Transverse colon (tissue), 4 donors: ENCODE measurements around the gene MPV17L. TPM values are rescaled to one million over a fixed set of nuclear protein-coding genes. Genes with fewer than 3 reads are reported as not detected.

Experiments used
- DNase-seq: peaks from one replicate; pipeline ENCODE4 v3.0.0-alpha.2; 2019
- H3K27ac ChIP-seq, 4 donors: fragments of 200-600 bp; sonication (generic); 2 replicates each; pipeline ENCODE4 v1.5.1; 2016 to 2018; ENCODE audit warnings: inconsistent platforms in 4 of 4
- H3K27me3 ChIP-seq: fragments of 200-600 bp; sonication (generic); 2 replicates; pipeline ENCODE4 v1.5.1; 2017; ENCODE audit warnings: inconsistent platforms
- H3K36me3 ChIP-seq, 4 donors: fragments of 200-600 bp; sonication (generic); 2 replicates each; pipeline ENCODE4 v1.5.1; 2017 to 2019; ENCODE audit warnings: inconsistent platforms in 4 of 4
- H3K4me1 ChIP-seq, 4 donors: fragments of 200-600 bp; sonication (generic); 2 replicates each; pipeline ENCODE4 v1.5.1; 2017 to 2020; ENCODE audit warnings: inconsistent platforms in 4 of 4
- H3K4me3 ChIP-seq, 4 donors: fragments of 200-600 bp; sonication (generic); 1 replicate in 1 of 4; 2 replicates in 3 of 4; pipeline versions ENCODE4 v1.5.1 to v1.6.1; 2017 to 2019; ENCODE audit warnings: inconsistent platforms in 4 of 4
- H3K9me3 ChIP-seq, 2 donors: fragments of 200-600 bp; sonication (generic); 2 replicates each; pipeline ENCODE4 v1.5.1; 2017 to 2019; ENCODE audit warnings: inconsistent platforms in 2 of 2
- EP300 ChIP-seq: sonication (generic); formaldehyde crosslinking; IDR thresholded peaks from one replicate; pipeline ENCODE4 v1.6.1; 2017; ENCODE audit warnings: antibody characterized with exemption, low read depth
- POLR2A ChIP-seq: fragments of 450-650 bp; IDR thresholded peaks from one replicate; pipeline ENCODE4 v1.6.1; 2016; ENCODE audit warnings: antibody characterized with exemption, mild to moderate bottlenecking, moderate library complexity
- POLR2AphosphoS5 ChIP-seq, 3 donors: sonication (generic); formaldehyde crosslinking; IDR thresholded peaks; one replicate each; pipeline ENCODE4 v1.6.1; 2016; ENCODE audit warnings: antibody characterized with exemption in 3 of 3
- WGBS, 2 donors: methylation state at CpG; one replicate each; pipeline ENCODE4 v1.1.5; 2018; ENCODE audit warnings: low coverage in 1 of 2; 5-methylcytosine and 5-hydroxymethylcytosine counted together
- in situ Hi-C, 4 donors: fragments of 200-750 bp; cut with MboI; loops; one replicate each; pipeline versions ENCODE4 v1.15.0 to v1.15.1; 2017; ENCODE audit warnings: low sequenced_read_pairs in 3 of 4, low pct_ligation_motif_present in 1 of 4, low pct_unique_long_range_greater_than_20kb in 1 of 4
- intact Hi-C: fragments of 100-400 bp; cut with DNase I; formaldehyde crosslinking; loops from one replicate; pipeline ENCODE4 v1.15.1; 2023; ENCODE audit warnings: low total_unique reads
- total RNA-seq, 4 donors: library from RNA; depleted of rRNA; stranded (reverse); fragments of >200 nt; gene quantifications; one replicate each; pipeline ENCODE4 v1.1.0, GENCODE V29; 2016
- TF ChIP-seq, protein P1 (sequence below), 5 experiments: fragments of 200-600 bp in 3 of 5; fragments of 450-650 bp in 2 of 5; sonication (generic) in 3 of 5; IDR thresholded peaks; 1 replicate in 2 of 5; 2 replicates in 3 of 5; pipeline ENCODE4 v1.5.1; 2016 to 2017; ENCODE audit warnings: antibody characterized with exemption in 5 of 5, inconsistent platforms in 3 of 5, mild to moderate bottlenecking in 2 of 5, moderate library complexity in 1 of 5

MPV17L gene
- total RNA-seq, 4 donors from 2014 or later: 0.37 to 6.3 (median 4.6) TPM

GRCh38 chr16:15445450-15445849 is 49.9 kb downstream of the MPV17L start:
- H3K4me3 ChIP-seq: no peak overlapping the region
- H3K27ac ChIP-seq: no peak overlapping the region
- 89% methylated on average over 1 of the region's 1 CpG; no CpG with 5 or more reads in 1 of the 2 donors for WGBS, 2 donors
- H3K4me1 ChIP-seq: peaks cover 0 to 7% (median 0%) of the 10 kb centered on the region in 4 donors
- intact Hi-C loops: no loop called here
- TF ChIP-seq POLR2AphosphoS5 (IDR thresholded peaks at IDR 0.05): no peak
- in situ Hi-C loops: loop anchor here in 1 of 4 donors (25.0 kb wide), 1 partner anchor 92 kb away; no protein-coding TSS in a partner anchor
- no peak for DNase-seq
- H3K36me3 ChIP-seq: no peaks in the 10 kb centered on the region
- H3K27me3 ChIP-seq: no peaks in the 10 kb centered on the region
- H3K9me3 ChIP-seq: no peaks in the 10 kb centered on the region

DNA sequence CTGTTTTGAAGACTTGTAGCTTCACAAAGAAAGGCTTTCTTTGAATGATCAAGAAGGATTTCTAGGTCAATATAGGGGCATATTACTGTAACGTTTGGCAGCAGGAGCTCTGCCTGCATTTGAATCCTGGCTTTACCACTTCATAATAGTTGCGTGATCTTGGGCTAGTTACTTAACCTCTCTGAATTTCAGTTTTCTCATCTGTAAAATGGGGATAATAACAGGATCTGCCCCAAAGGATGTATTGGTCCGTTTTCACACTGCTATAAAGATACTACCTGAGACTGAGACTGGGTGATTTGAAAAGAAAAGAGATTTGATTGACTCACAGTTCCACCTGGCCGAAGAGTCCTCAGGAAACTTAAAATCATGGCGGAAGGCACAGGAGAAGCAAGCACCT is 51.3 kb downstream of the MPV17L start:
- H3K4me3 ChIP-seq: no peak overlapping the region
- WGBS, 2 donors: 93 to 95% methylated on average over 5 of the region's 5 CpGs
- peaks cover 0 to 5% (median 0%) of the 10 kb centered on the region in 4 donors for H3K4me1 ChIP-seq
- intact Hi-C loops (no loop called here), in situ Hi-C loops (loop anchor here in 1 of 4 donors (25.0 kb wide), 1 partner anchor 90 kb away; no protein-coding TSS in a partner anchor)
- TF ChIP-seq, protein P1, sequence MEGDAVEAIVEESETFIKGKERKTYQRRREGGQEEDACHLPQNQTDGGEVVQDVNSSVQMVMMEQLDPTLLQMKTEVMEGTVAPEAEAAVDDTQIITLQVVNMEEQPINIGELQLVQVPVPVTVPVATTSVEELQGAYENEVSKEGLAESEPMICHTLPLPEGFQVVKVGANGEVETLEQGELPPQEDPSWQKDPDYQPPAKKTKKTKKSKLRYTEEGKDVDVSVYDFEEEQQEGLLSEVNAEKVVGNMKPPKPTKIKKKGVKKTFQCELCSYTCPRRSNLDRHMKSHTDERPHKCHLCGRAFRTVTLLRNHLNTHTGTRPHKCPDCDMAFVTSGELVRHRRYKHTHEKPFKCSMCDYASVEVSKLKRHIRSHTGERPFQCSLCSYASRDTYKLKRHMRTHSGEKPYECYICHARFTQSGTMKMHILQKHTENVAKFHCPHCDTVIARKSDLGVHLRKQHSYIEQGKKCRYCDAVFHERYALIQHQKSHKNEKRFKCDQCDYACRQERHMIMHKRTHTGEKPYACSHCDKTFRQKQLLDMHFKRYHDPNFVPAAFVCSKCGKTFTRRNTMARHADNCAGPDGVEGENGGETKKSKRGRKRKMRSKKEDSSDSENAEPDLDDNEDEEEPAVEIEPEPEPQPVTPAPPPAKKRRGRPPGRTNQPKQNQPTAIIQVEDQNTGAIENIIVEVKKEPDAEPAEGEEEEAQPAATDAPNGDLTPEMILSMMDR (IDR thresholded peaks at IDR 0.05): no peak
- TF ChIP-seq EP300 (no peak), POLR2AphosphoS5 (IDR thresholded peaks at IDR 0.05) (no peak), POLR2A (no peak)
- no peaks in the 10 kb centered on the region for H3K27me3 ChIP-seq
- no peak for DNase-seq
- H3K27ac ChIP-seq: no peak overlapping the region
- no peaks in the 10 kb centered on the region for H3K9me3 ChIP-seq
- H3K36me3 ChIP-seq: no peaks in the 10 kb centered on the region

- Histone ChIP-seq H3K27ac (no peak overlapping the region), H3K9me3 (no peaks in the 10 kb centered on the region), H3K4me3 (no peak overlapping the region), H3K36me3 (no peaks in the 10 kb centered on the region), H3K4me1 (peaks cover 0 to 4% (median 0%) of the 10 kb centered on the region in 4 donors), H3K27me3 (no peaks in the 10 kb centered on the region)
- intact Hi-C loops (no loop called here), in situ Hi-C loops (no loop called here)
- no peak for DNase-seq
- 67% methylated on average over 6 of the region's 6 CpGs; no CpG with 5 or more reads in 1 of the 2 donors for WGBS, 2 donors
- TF ChIP-seq POLR2A: no peak
- TF ChIP-seq, protein P1 (IDR thresholded peaks at IDR 0.05): no peak
- TF ChIP-seq POLR2AphosphoS5 (IDR thresholded peaks at IDR 0.05): no peak
- no peak for TF ChIP-seq EP300
These were observed 55.1 kb downstream of the MPV17L start for GRCh38 chr16:15450624-15451023.

- 74 to 76% methylated on average over 10 of the region's 10 CpGs for WGBS, 2 donors
- Histone ChIP-seq H3K4me3 (no peak overlapping the region), H3K4me1 (peaks cover 0 to 7% (median 0%) of the 10 kb centered on the region in 4 donors), H3K27ac (no peak overlapping the region), H3K36me3 (no peaks in the 10 kb centered on the region), H3K9me3 (no peaks in the 10 kb centered on the region), H3K27me3 (no peaks in the 10 kb centered on the region)
- intact Hi-C loops: no loop called here
- DNase-seq: no peak
- in situ Hi-C loops: no loop called here
- no peak for TF ChIP-seq POLR2AphosphoS5 (IDR thresholded peaks at IDR 0.05)
- no peak for TF ChIP-seq POLR2A
- TF ChIP-seq EP300: no peak
- TF ChIP-seq, protein P1 (IDR thresholded peaks at IDR 0.05): no peak
These were observed 55.7 kb downstream of the MPV17L start for GRCh38 chr16:15451098-15451731.
